VCaP (cell line): Measurements from ENCODE around the gene PEX11B.
A peak's percentile ranks its signal among the peaks of the same experiment; 100 is the strongest.

Experiments used
- H3K27ac ChIP-seq: fragments of 450-650 bp; 2 replicates; pipeline ENCODE4 v1.5.1; 2017
- TF ChIP-seq, protein P1 (sequence below): fragments of 450-650 bp; conservative IDR thresholded peaks from 2 replicates; pipeline ENCODE4 v1.5.1; 2017; ENCODE audit warnings: mild to moderate bottlenecking, moderate library complexity

PEX11B gene

DNA sequence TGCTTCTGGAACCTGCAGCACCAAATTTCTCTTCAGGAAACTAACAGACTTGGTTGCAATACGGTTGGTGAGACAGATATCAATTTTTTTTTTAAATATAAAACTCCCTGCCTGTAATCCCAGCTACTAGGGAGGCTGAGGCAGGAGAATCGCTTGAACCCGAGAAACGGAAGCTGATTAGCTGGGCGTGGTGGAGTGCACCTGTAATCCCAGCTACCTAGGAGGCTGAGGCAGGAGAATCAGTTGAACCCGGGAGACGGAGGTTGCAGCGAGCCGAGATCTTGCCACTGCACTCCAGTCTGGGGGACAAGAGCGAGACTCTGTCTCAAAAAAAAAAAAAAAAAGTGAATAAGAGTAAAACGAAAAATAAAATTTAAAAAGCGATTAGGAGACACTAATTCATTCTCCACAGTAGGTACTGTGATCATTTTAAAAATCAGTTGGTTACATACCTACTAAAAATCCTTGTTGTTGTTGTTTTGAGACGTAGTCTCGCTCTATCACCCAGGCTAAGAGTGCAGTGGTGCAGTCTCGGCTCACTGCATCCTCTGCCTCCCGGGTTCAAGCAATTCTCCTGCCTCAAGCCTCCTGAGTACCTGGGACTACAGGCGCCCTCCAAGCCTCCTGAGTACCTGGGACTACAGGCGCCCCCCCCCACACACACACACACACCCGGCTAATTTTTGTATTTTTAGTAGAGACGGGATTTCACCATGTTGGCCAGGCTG, 9.6 kb upstream of the PEX11B start:
- H3K27ac ChIP-seq = peak overlapping the region; percentile 95

DNA sequence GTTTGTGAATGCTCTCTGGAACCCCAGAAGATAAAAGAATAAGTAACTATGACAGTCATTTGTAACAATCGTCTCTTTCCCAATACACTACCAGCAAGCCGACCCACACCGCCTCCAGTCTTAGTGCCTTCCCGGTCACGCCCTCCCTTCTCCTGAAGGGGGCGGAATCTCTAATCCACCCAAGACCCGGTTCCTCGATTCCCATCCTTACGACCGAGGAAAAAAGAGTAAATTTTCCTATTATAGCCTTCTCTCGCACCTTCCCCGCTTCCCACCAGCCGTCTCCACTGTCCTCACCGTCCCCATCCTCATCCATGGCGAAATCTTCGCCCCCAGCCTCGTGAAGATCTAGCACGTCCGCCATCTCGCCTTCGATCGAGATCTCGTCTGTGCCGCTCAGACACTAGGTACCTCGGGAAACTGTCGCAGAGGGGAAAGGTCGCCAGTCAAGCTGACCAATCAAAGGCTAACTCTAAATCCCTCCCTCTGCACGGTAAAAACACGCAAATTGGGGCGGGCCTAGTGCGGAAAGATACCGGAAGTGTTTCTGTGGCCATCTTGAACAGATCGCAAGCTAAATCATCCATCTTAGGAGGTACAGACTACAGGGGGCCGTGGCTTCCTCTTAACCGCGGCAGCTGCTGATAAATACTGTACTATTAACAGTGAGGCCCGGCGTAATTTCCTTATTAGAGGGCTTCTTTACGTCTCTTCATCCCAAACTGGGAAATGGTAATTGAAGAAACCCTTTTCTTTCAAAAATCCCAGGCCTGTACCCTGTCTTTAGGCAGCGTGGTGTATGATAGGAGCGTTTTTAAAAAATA, 8.8 kb upstream of the PEX11B start, which contains the start of gene RBM8A:
TSS of gene RBM8A (minus strand) at position 422 of the 824 bp plus-strand sequence. CDS start at position 364, 58 bp downstream.
- H3K27ac ChIP-seq = peak within 1 kb of the TSS; percentile 95
- TF ChIP-seq, protein P1, sequence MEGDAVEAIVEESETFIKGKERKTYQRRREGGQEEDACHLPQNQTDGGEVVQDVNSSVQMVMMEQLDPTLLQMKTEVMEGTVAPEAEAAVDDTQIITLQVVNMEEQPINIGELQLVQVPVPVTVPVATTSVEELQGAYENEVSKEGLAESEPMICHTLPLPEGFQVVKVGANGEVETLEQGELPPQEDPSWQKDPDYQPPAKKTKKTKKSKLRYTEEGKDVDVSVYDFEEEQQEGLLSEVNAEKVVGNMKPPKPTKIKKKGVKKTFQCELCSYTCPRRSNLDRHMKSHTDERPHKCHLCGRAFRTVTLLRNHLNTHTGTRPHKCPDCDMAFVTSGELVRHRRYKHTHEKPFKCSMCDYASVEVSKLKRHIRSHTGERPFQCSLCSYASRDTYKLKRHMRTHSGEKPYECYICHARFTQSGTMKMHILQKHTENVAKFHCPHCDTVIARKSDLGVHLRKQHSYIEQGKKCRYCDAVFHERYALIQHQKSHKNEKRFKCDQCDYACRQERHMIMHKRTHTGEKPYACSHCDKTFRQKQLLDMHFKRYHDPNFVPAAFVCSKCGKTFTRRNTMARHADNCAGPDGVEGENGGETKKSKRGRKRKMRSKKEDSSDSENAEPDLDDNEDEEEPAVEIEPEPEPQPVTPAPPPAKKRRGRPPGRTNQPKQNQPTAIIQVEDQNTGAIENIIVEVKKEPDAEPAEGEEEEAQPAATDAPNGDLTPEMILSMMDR = peak; percentile 76

More for the DNA sequence above, 9.6 kb upstream of the PEX11B start:
- TF ChIP-seq, protein P1 = no peak

DNA sequence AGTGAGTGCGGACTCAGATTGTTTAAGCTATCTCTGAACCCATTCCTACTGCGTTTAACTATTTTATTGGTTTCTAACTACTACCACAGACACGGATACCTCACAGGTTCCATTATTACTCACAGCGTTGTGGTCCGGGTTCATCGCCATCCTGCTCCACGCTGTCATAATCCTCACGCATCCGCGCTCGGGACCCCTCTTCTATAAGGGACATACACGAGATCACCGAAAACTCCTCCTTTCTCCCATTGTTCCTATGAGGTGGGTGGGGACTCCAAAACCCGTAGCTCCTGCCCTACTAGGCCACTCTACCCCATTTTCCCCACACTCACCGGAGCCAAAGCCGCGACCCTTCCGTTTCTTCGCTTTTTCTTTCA, 8.2 kb upstream of the PEX11B start:
- TF ChIP-seq, protein P1 = no peak
- peak overlapping the region; percentile 95 for H3K27ac ChIP-seq

DNA sequence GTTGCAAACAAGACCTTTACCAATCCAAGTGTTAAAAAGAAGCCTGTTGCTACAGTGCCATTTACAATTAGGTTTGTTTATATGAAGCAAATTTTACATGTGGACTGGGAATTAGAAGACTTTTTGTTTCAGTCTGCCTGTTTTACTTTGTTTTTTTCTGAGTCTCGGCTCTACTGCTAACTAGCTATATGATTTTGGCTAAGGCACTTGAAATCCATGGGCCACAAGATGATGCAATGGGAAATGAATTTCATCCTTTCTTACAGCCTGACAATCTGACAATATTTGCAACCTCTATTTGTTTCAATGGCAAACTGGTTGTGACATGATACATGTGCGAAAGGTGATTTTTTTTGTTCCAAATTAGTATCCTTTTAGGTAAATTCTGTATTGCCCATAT, 3.7 kb upstream of the PEX11B start:
- H3K27ac ChIP-seq = no peak overlapping the region
- TF ChIP-seq, protein P1 = no peak

DNA sequence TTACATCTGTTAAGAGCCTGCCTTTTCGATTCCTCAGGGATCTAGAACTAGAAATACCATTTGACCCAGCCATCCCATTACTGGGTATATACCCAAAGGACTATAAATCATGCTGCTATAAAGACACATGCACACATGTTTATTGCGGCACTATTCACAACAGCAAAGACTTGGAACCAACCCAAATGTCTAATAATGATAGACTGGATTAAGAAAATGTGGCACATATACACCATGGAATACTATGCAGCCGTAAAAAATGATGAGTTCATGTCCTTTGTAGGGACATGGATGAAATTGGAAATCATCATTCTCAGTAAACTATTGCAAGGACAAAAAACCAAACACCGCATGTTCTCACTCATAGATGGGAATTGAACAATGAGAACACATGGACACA, 1.8 kb upstream of the PEX11B start:
- H3K27ac ChIP-seq = peak overlapping the region; percentile 82

DNA sequence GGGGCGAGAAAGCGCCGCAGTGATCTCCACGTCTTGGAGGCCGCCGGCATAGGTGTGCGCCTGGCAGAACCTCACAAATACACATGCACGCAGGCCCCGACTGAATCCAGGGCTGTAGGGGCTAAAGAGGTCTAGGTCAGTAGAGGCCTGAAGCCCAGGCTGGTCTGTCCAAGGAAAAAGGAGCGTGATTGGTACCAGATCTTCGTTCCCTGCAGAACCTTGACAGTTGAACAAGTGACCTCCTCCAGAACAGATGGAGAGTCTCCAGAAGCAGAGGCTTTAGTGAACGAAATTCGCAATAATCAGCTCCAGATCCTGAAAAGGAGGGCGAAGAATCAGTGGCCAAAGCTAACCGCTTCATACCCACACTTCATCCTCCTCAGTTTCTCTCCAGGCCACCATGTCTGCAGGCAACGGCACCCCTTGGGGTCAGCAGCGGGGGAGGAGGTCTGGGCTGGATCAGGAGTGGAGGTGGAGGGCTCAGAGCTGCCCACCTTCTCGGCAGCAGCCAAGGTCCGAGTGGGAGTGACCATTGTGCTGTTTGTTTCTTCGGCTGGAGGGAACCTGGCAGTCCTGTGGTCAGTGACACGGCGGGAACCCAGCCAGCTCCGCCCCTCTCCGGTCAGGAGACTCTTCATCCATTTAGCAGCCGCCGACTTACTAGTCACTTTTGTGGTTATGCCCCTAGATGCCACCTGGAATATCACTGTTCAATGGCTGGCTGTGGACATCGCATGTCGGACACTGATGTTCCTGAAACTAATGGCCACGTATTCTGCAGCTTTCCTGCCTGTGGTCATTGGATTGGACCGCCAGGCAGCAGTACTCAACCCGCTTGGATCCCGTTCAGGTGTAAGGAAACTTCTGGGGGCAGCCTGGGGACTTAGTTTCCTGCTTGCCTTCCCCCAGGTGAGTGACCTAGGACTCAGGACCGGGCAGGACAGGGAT, 749 bp upstream of the PEX11B start:
- TF ChIP-seq, protein P1 = 0 out of 2 replicates have a peak, but pooled peaks have one; percentile 7

DNA sequence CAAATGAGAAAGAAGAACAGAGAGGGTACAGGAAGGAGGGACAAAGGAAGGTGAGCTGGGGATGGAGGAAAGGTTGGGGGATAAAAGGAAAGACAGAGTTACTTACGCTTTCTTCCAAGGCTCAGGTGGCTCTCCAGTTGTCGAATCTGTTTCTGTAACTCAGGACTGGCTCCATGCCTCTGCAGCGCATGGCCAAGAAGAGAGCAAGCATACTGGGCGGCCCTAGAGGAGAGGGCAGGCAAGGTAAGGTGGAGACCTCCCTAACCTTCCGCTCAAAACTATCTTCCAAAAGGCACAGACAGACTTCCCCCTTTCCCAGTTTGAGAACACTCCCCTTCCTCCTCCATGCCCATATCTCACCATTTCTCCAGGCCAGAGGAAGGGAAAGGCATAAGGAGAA, 922 bp downstream of the PEX11B start:
- TF ChIP-seq, protein P1 = no peak
- peak overlapping the region; percentile 82 for H3K27ac ChIP-seq

More for the DNA sequence above, 749 bp upstream of the PEX11B start:
- peak overlapping the region; percentile 82 for H3K27ac ChIP-seq
